Measurements from ENCODE around the gene DDX19B.

DNA sequence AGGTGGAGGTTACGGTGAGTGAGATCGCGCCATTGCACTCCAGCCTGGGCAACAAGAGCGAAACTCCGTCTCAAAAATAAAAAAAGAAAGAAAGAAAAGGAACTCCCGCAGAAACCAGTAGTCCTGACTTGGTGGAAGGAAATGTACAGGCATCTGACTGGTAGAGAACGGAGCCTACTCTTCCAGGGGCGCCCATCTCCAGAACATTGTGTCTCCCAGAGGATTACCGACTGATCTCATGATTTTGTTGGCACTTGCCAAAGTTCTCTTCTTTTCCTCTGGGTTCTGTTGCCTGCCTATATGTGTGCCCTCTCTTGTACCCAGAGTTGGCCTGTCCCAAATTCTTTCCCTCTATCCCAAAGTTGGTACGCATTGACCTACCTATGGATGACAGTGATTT lies 71.9 kb downstream of the DDX19B start:
- TF ChIP-seq, protein P1, sequence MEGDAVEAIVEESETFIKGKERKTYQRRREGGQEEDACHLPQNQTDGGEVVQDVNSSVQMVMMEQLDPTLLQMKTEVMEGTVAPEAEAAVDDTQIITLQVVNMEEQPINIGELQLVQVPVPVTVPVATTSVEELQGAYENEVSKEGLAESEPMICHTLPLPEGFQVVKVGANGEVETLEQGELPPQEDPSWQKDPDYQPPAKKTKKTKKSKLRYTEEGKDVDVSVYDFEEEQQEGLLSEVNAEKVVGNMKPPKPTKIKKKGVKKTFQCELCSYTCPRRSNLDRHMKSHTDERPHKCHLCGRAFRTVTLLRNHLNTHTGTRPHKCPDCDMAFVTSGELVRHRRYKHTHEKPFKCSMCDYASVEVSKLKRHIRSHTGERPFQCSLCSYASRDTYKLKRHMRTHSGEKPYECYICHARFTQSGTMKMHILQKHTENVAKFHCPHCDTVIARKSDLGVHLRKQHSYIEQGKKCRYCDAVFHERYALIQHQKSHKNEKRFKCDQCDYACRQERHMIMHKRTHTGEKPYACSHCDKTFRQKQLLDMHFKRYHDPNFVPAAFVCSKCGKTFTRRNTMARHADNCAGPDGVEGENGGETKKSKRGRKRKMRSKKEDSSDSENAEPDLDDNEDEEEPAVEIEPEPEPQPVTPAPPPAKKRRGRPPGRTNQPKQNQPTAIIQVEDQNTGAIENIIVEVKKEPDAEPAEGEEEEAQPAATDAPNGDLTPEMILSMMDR (IDR thresholded peaks at IDR 0.05; ENCODE audit: insufficient read depth, low read length, poor library complexity, severe bottlenecking), result no peak
- no peak for TF ChIP-seq EZH2phosphoT487 (conservative IDR thresholded peaks at IDR 0.05; ENCODE audit: low read length)
